Hippocampal formation (tissue), 2 donors: ENCODE measurements around the gene OTOP3.

ENCODE experiments used
- DNase-seq, 2 donors: peaks; one replicate each; lab custom pipeline; 2025; lab: John Stamatoyannopoulos, UW

The OTOP3 gene

GRCh38 chr17:74939534-74939933, 3.8 kb downstream of the OTOP3 start:
- DNase-seq: no peak

GRCh38 chr17:74941128-74941725, 5.5 kb downstream of the OTOP3 start:
- no peak for DNase-seq

GRCh38 chr17:74943808-74944522, 8.3 kb downstream of the OTOP3 start:
- DNase-seq: no peak

- DNase-seq: no peak
These were observed 9.8 kb downstream of the OTOP3 start for GRCh38 chr17:74945543-74945942.

- DNase-seq: no peak
These were observed 10.9 kb downstream of the OTOP3 start for GRCh38 chr17:74946641-74947040.

GRCh38 chr17:74947041-74947754, 11.5 kb downstream of the OTOP3 start:
- no peak for DNase-seq

- no peak for DNase-seq
These were observed 13.9 kb downstream of the OTOP3 start for GRCh38 chr17:74949455-74950115.

- no peak for DNase-seq
These were observed 14.5 kb downstream of the OTOP3 start for GRCh38 chr17:74950207-74950606.

GRCh38 chr17:74951065-74951464, 15.4 kb downstream of the OTOP3 start:
- no peak for DNase-seq

GRCh38 chr17:74951680-74952421, 16.2 kb downstream of the OTOP3 start:
- no peak for DNase-seq

- no peak for DNase-seq
These were observed 16.9 kb downstream of the OTOP3 start for GRCh38 chr17:74952431-74953133.

- DNase-seq: no peak
These were observed 17.5 kb downstream of the OTOP3 start for GRCh38 chr17:74953134-74953687.

GRCh38 chr17:74954115-74954514, 18.4 kb downstream of the OTOP3 start:
- DNase-seq: no peak

GRCh38 chr17:74954665-74955421, 19.1 kb downstream of the OTOP3 start:
- DNase-seq: no peak

- no peak for DNase-seq
These were observed 20.4 kb downstream of the OTOP3 start for GRCh38 chr17:74956093-74956492.

GRCh38 chr17:74957935-74958740, 22.4 kb downstream of the OTOP3 start:
- DNase-seq: peak; percentile 8 to 37

GRCh38 chr17:74959826-74960515, 24.3 kb downstream of the OTOP3 start:
- DNase-seq: no peak

- no peak for DNase-seq
These were observed 25.1 kb downstream of the OTOP3 start for GRCh38 chr17:74960570-74961342.
